Measurements from ENCODE around the gene DCAF5. TPM values are rescaled to one million over a fixed set of nuclear protein-coding genes. Genes with fewer than 3 reads are reported as not detected.

Gene DCAF5
- total and polyA plus RNA-seq, 8 donors: 15.9 to 30.4 (median 20.2) TPM

- 87 to 88% methylated on average over 3 of the region's 3 CpGs for WGBS, 2 donors
- H3K27ac ChIP-seq: no peak overlapping the region
- intact Hi-C loops (cut with DNase I): no loop called here
- no peaks in the 10 kb centered on the region for H3K4me1 ChIP-seq
- H3K4me3 ChIP-seq: no peak overlapping the region
- no peaks in the 10 kb centered on the region for H3K27me3 ChIP-seq
- peaks cover 0 to 8% (median 0%) of the 10 kb centered on the region in 3 donors for H3K36me3 ChIP-seq
- ATAC-seq (no peak), FAIRE-seq (no peak), DNase-seq (no peak)
- no peak for TF ChIP-seq CTCF (IDR thresholded peaks at IDR 0.05)
- no peaks in the 10 kb centered on the region for H3K9me3 ChIP-seq
Measured at GRCh38 chr14:69108358-69108757, 44.6 kb downstream of the DCAF5 start.

GRCh38 chr14:69107407-69108003 is 45.4 kb downstream of the DCAF5 start:
- Histone ChIP-seq H3K27me3 (no peaks in the 10 kb centered on the region), H3K9me3 (no peaks in the 10 kb centered on the region), H3K27ac (no peak overlapping the region), H3K4me3 (no peak overlapping the region), H3K4me1 (no peaks in the 10 kb centered on the region), H3K36me3 (peaks cover 0 to 8% (median 0%) of the 10 kb centered on the region in 3 donors)
- WGBS, 2 donors: 20 to 24% methylated on average over 3 of the region's 3 CpGs
- FAIRE-seq (peak; percentile 61), DNase-seq (peak in 3 of 6 donors; percentile 29 to 60 (median 30)), ATAC-seq (peak; percentile 81 to 90 (median 86))
- TF ChIP-seq CTCF (IDR thresholded peaks at IDR 0.05): peak; percentile 35 to 53 (median 42)
- intact Hi-C loops (cut with DNase I): no loop called here

- Histone ChIP-seq H3K27ac (no peak overlapping the region), H3K4me3 (no peak overlapping the region), H3K4me1 (peaks cover 0 to 2% (median 0%) of the 10 kb centered on the region in 3 donors), H3K36me3 (peaks cover 0 to 8% (median 0%) of the 10 kb centered on the region in 3 donors), H3K9me3 (no peaks in the 10 kb centered on the region), H3K27me3 (no peaks in the 10 kb centered on the region)
- 90 to 91% methylated on average over 5 of the region's 5 CpGs for WGBS, 2 donors
- TF ChIP-seq CTCF (IDR thresholded peaks at IDR 0.05): no peak
- no peak for FAIRE-seq
- intact Hi-C loops (cut with DNase I): no loop called here
- ATAC-seq: no peak
- no peak for DNase-seq
Measured at GRCh38 chr14:69106451-69106850, 46.5 kb downstream of the DCAF5 start.

- intact Hi-C loops (cut with DNase I): no loop called here
- no peak for ATAC-seq
- 96% methylated on average over 2 of the region's 2 CpGs for WGBS, 2 donors
- Histone ChIP-seq H3K4me3 (no peak overlapping the region), H3K27ac (no peak overlapping the region), H3K27me3 (no peaks in the 10 kb centered on the region), H3K9me3 (no peaks in the 10 kb centered on the region), H3K4me1 (peaks cover 0 to 3% (median 0%) of the 10 kb centered on the region in 3 donors), H3K36me3 (peaks cover 0 to 8% (median 0%) of the 10 kb centered on the region in 3 donors)
- no peak for FAIRE-seq
- TF ChIP-seq CTCF (IDR thresholded peaks at IDR 0.05): no peak
- no peak for DNase-seq
Measured at GRCh38 chr14:69105326-69105725, 47.6 kb downstream of the DCAF5 start.

- Histone ChIP-seq H3K27me3 (no peaks in the 10 kb centered on the region), H3K4me1 (peaks cover 0 to 3% (median 0%) of the 10 kb centered on the region in 3 donors), H3K27ac (peak overlapping the region in 2 of 4 donors; percentile 30 to 38), H3K36me3 (no peaks in the 10 kb centered on the region), H3K4me3 (no peak overlapping the region), H3K9me3 (no peaks in the 10 kb centered on the region)
- TF ChIP-seq CTCF (IDR thresholded peaks at IDR 0.05): peak in 3 of 4 donors; percentile 18 to 28 (median 23)
- 25 to 29% methylated on average over 4 of the region's 4 CpGs for WGBS, 2 donors
- ATAC-seq: peak; percentile 81 to 94 (median 91)
- intact Hi-C loops (cut with DNase I): no loop called here
- peak in 2 of 6 donors; percentile 11 to 19 for DNase-seq
- FAIRE-seq: peak; percentile 87
Measured at GRCh38 chr14:69101331-69101826, 51.5 kb downstream of the DCAF5 start.

Data from pancreas (tissue), 10 donors.